HG02571 (cell line): Measurements from ENCODE around the gene TSPY3.
"Not testable (repeated sequence)": the region's sequence is repeated elsewhere in the genome, so short reads cannot be mapped to it uniquely, and the experiment has no call there.

ENCODE experiments used
- ATAC-seq: cut with Tn5 transposase; IDR thresholded peaks from one replicate; pipeline ENCODE4 v1.9.1; 2021; ENCODE audit warnings: mild to moderate bottlenecking, moderate library complexity; ENCODE audit not compliant: unreplicated experiment

The TSPY3 gene, protein sequence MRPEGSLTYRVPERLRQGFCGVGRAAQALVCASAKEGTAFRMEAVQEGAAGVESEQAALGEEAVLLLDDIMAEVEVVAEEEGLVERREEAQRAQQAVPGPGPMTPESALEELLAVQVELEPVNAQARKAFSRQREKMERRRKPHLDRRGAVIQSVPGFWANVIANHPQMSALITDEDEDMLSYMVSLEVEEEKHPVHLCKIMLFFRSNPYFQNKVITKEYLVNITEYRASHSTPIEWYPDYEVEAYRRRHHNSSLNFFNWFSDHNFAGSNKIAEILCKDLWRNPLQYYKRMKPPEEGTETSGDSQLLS

DNA sequence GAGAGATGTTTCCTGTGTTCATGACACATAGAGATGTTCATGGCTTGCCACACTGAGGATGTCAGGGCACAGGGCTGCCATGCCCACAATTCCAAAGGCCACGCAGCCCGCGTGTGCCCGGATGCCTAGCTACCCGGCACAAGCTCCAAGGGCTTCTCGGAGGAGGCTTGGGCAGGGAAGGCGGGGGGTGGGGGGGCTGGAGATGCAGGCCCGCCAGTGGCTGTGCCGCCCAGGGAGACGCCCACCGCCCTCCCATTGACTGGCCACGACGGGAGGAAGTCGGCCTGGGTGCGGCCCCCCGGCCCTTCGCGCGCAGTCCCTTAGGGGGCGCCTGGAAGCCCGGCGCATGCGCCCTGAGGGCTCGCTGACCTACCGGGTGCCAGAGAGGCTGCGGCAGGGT lies at the start of gene TSPY3:
Gene TSPY3 (plus strand): TSS at position 301 of the 400 bp plus-strand sequence. CDS start 46 bp downstream, at position 347.
- ATAC-seq, result not testable (repeated sequence)

DNA sequence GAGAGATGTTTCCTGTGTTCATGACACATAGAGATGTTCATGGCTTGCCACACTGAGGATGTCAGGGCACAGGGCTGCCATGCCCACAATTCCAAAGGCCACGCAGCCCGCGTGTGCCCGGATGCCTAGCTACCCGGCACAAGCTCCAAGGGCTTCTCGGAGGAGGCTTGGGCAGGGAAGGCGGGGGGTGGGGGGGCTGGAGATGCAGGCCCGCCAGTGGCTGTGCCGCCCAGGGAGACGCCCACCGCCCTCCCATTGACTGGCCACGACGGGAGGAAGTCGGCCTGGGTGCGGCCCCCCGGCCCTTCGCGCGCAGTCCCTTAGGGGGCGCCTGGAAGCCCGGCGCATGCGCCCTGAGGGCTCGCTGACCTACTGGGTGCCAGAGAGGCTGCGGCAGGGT lies 40.7 kb upstream of the TSPY3 start, which contains the start of gene TSPY8:
Gene TSPY8 (plus strand): TSS at position 301 of the 400 bp plus-strand sequence. CDS start 46 bp downstream, at position 347.
- not testable (repeated sequence) for ATAC-seq

DNA sequence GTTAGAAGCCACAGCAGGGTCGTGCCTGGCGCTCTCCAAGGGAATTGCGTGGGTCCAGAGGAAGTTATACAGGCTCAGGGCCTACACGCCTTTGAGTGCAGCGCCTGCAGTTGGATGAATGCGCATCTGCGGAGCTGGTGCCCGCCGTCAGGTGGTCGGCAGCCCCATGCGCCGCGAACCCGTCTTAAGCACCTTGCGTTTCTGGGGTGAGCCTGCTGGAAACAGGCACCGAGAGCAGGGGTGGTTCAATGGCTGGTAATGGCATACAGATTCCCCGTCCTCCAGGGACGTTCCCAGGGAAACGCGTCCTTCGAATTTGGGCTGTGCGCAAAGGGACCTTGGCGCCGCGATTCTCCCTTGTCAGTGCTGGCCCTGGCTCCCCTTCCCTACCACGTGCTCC lies 1.7 kb upstream of the TSPY3 start:
- ATAC-seq, result not testable (repeated sequence)
